ENCODE measurements around the gene SREBF1. TPM values are rescaled to one million over a fixed set of nuclear protein-coding genes. Genes with fewer than 3 reads are reported as not detected.
A peak's percentile ranks its signal among the peaks of the same experiment; 100 is the strongest.

SREBF1 gene
- total RNA-seq, 1 experiment from 2014 or later, result 360 TPM

DNA sequence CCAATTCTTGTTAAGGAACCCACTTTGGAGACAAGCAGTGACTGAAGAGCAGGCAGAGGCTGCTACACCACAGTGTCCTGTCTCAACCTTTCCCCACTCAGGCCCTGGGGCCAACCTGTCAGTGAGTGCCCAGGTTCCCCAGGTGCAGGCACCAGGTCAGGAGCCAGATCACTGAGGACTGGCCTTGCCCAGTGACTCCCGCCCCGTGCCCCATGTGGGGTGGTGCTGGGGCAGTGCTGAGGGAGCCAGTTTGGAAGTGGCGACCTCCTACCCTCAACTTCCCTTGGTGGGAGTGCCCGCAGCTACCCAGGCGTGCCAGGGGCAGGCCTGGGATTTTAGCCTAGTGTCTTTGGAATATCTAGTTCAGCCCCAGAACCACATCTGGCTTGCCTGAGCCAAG lies 29.3 kb downstream of the SREBF1 start:
- H3K27ac ChIP-seq, result peak overlapping the region; percentile 3; the same call in 1 of the 2 replicates
- TF ChIP-seq, protein P1, sequence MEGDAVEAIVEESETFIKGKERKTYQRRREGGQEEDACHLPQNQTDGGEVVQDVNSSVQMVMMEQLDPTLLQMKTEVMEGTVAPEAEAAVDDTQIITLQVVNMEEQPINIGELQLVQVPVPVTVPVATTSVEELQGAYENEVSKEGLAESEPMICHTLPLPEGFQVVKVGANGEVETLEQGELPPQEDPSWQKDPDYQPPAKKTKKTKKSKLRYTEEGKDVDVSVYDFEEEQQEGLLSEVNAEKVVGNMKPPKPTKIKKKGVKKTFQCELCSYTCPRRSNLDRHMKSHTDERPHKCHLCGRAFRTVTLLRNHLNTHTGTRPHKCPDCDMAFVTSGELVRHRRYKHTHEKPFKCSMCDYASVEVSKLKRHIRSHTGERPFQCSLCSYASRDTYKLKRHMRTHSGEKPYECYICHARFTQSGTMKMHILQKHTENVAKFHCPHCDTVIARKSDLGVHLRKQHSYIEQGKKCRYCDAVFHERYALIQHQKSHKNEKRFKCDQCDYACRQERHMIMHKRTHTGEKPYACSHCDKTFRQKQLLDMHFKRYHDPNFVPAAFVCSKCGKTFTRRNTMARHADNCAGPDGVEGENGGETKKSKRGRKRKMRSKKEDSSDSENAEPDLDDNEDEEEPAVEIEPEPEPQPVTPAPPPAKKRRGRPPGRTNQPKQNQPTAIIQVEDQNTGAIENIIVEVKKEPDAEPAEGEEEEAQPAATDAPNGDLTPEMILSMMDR (conservative IDR thresholded peaks at IDR 0.05), result no peak
- TF ChIP-seq EZH2 (IDR thresholded peaks at IDR 0.05; ENCODE audit: low read depth), result no peak

DNA sequence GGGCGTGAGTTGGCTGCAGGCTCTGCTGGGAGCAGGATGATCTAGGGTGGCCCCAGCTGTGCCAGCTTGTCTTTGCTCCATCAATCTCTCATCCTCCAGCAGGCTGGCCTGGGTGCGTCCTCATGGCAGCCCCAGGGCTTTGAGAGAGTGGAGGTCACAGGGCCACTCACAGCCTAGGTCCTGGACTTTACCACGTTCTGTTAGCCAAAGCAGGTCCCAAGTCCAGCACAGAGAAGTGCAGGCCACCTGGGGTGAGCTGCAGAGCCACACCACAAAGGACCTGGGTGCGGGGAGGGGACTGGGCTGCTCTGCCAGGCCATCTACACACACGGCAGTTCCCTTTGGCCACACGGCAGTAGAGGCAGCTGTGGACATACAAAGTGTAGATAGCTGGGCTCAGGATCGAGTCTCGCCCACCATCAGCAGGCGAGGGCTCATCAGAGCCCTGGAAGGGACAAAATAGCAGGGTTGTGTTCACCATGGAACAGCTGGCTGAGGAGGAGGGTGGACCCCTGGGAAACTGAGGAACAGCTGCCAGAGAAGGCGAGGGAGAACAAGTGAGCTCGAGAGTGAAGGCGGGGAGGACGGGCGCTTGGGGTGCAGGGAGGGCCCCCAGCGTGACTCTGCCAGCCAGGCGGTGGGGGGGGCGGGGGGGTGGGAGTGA lies 30.0 kb downstream of the SREBF1 start:
- CTCF ChIA-PET, result no interaction called here
- intact Hi-C loops (cut with micrococcal nuclease; ENCODE audit: unreplicated experiment), result no loop called here
- Histone ChIP-seq H3K79me2 (ENCODE audit: low read depth) (no peaks in the 10 kb centered on the region; the same call in 1 of the 2 replicates), H3K4me1 (replicated peaks; ENCODE audit: insufficient read depth) (peaks cover 13% of the 10 kb centered on the region; the same call in 1 of the 2 replicates), H3K36me3 (ENCODE audit: low read depth) (0 out of 2 replicates have a peak, but pooled peaks cover 15% of the 10 kb centered on the region), H4K20me1 (ENCODE audit: insufficient read depth) (peaks cover 60% of the 10 kb centered on the region), H3K4me2 (no peak overlapping the region), H3K4me3 (no peak overlapping the region), H3K27me3 (ENCODE audit: insufficient read depth, low read depth) (no peaks in the 10 kb centered on the region), H3K27ac (no peak overlapping the region), H3K9me2 (ENCODE audit: insufficient read depth) (no peaks in the 10 kb centered on the region), H3F3A (ENCODE audit: insufficient read depth, low read depth) (peaks cover 55% of the 10 kb centered on the region), H2AFZ (no peak overlapping the region), H3K9me3 (ENCODE audit: insufficient read depth, low read depth) (no peaks in the 10 kb centered on the region)
- BruUV-seq (replicated peaks), result no TSS peak
- TF ChIP-seq, protein P1 (conservative IDR thresholded peaks at IDR 0.05), result no peak
- no peak for TF ChIP-seq EZH2 (IDR thresholded peaks at IDR 0.05; ENCODE audit: low read depth)
- POLR2A ChIA-PET (ENCODE audit: unreplicated experiment), result no interaction called here
- DNase-seq, result no peak

More for the DNA sequence above, 29.3 kb downstream of the SREBF1 start:
- Histone ChIP-seq H3K27me3 (ENCODE audit: insufficient read depth, low read depth) (no peaks in the 10 kb centered on the region), H3K79me2 (ENCODE audit: low read depth) (no peaks in the 10 kb centered on the region; the same call in 1 of the 2 replicates), H3F3A (ENCODE audit: insufficient read depth, low read depth) (peaks cover 62% of the 10 kb centered on the region), H4K20me1 (ENCODE audit: insufficient read depth) (peaks cover 61% of the 10 kb centered on the region), H3K9me2 (ENCODE audit: insufficient read depth) (no peaks in the 10 kb centered on the region), H3K4me1 (replicated peaks; ENCODE audit: insufficient read depth) (peaks cover 18% of the 10 kb centered on the region; the same call in 1 of the 2 replicates), H3K9me3 (ENCODE audit: insufficient read depth, low read depth) (no peaks in the 10 kb centered on the region), H3K36me3 (ENCODE audit: low read depth) (0 out of 2 replicates have a peak, but pooled peaks cover 15% of the 10 kb centered on the region), H3K4me3 (no peak overlapping the region), H2AFZ (no peak overlapping the region), H3K4me2 (no peak overlapping the region)
- BruUV-seq (replicated peaks), result no TSS peak
- ChIA-PET POLR2A (ENCODE audit: unreplicated experiment) (interaction anchor here (0.7 kb wide), 1 partner anchor 112 kb away, joined by 4 read pairs; no protein-coding TSS in a partner anchor), CTCF (no interaction called here)
- no peak for DNase-seq
- intact Hi-C loops (cut with micrococcal nuclease; ENCODE audit: unreplicated experiment), result no loop called here

DNA sequence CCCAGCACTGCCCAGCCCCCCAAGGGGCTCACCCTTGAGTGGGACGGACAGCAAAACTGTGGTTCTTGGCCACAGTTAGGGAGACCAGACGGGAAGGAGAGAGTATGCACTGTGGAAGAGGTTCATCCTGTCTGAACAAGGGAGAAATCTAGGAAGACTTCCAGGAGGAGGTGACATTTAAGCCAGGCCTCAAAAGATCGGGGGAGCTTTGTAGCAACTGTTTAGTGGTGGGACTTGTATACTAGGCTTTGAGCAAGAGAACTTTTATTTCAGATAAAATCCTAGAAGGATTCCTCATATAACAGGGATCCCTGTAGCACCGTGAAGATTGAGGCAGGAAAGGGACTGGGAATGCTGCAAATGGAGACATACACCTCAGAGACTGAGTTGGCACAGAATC lies 30.8 kb downstream of the SREBF1 start:
- Histone ChIP-seq H3K27ac (no peak overlapping the region), H3K9me3 (ENCODE audit: insufficient read depth, low read depth) (no peaks in the 10 kb centered on the region), H3K4me3 (no peak overlapping the region), H3K27me3 (ENCODE audit: insufficient read depth, low read depth) (no peaks in the 10 kb centered on the region), H3K79me2 (ENCODE audit: low read depth) (no peaks in the 10 kb centered on the region; the same call in 1 of the 2 replicates), H3K36me3 (ENCODE audit: low read depth) (0 out of 2 replicates have a peak, but pooled peaks cover 15% of the 10 kb centered on the region), H2AFZ (no peak overlapping the region), H3K9me2 (ENCODE audit: insufficient read depth) (no peaks in the 10 kb centered on the region), H3K4me2 (no peak overlapping the region), H3K4me1 (replicated peaks; ENCODE audit: insufficient read depth) (0 out of 2 replicates have a peak, but pooled peaks cover 7% of the 10 kb centered on the region), H4K20me1 (ENCODE audit: insufficient read depth) (peaks cover 61% of the 10 kb centered on the region), H3F3A (ENCODE audit: insufficient read depth, low read depth) (peaks cover 47% of the 10 kb centered on the region)
- BruUV-seq (replicated peaks), result no TSS peak
- intact Hi-C loops (cut with micrococcal nuclease; ENCODE audit: unreplicated experiment), result no loop called here
- no peak for TF ChIP-seq EZH2 (IDR thresholded peaks at IDR 0.05; ENCODE audit: low read depth)
- TF ChIP-seq, protein P1 (conservative IDR thresholded peaks at IDR 0.05), result no peak
- no peak for DNase-seq
- ChIA-PET POLR2A (ENCODE audit: unreplicated experiment) (interaction anchor here (0.5 kb wide), 1 partner anchor 30 kb away, joined by 3 read pairs; no protein-coding TSS in a partner anchor), CTCF (interaction anchor here (0.5 kb wide), 1 partner anchor 124 kb away, joined by 4 read pairs; no protein-coding TSS in a partner anchor)
